Glomerular endothelial cell (primary cell): ENCODE data around the gene NPC1. TPM values are rescaled to one million over a fixed set of nuclear protein-coding genes. Genes with fewer than 3 reads are reported as not detected.
"Not testable (repeated sequence)": the region's sequence is repeated elsewhere in the genome, so short reads cannot be mapped to it uniquely, and the experiment has no call there.

Source experiments
- DNase-seq: peaks from one replicate; pipeline ENCODE4 v3.0.0-alpha.2; 2011; ENCODE audit warnings: low read depth, low spot score; ENCODE audit errors: extremely low read depth
- total RNA-seq: library from RNA; depleted of rRNA; stranded (reverse); fragments of >200 nt; gene quantifications from 2 replicates; pipeline ENCODE4 v1.2.3, GENCODE V29; 2015

NPC1 gene
- total RNA-seq, 1 donor from 2014 or later, result 62.0 TPM

- DNase-seq, result no peak
These were observed 88.2 kb downstream of the NPC1 start for GRCh38 chr18:23498117-23498516.

- no peak for DNase-seq
These were observed 90.4 kb downstream of the NPC1 start for GRCh38 chr18:23495723-23496440.

GRCh38 chr18:23494992-23495391 lies 91.3 kb downstream of the NPC1 start:
- DNase-seq, result no peak

- no peak for DNase-seq
These were observed 92.7 kb downstream of the NPC1 start for GRCh38 chr18:23493654-23494053.

- DNase-seq, result not testable (repeated sequence)
These were observed 96.7 kb downstream of the NPC1 start for GRCh38 chr18:23489586-23489985.

GRCh38 chr18:23487738-23488570 lies 98.4 kb downstream of the NPC1 start:
- DNase-seq, result peak; percentile 50

- no peak for DNase-seq
These were observed 100.9 kb downstream of the NPC1 start for GRCh38 chr18:23485386-23485785.

GRCh38 chr18:23484561-23485182 lies 101.6 kb downstream of the NPC1 start:
- DNase-seq, result no peak

Other genes starting within 250 kb of the NPC1 start
- gene RIOK3, start 133.2 kb downstream of the NPC1 start, total RNA-seq, result 48.9 and 68.8 TPM in 2 replicates
- gene RMC1, start 83.0 kb downstream of the NPC1 start, total RNA-seq, result 26.1 TPM in 2 replicates
- gene ANKRD29, start 76.4 kb upstream of the NPC1 start, total RNA-seq, result 0.24 and 0.58 TPM in 2 replicates
- gene LAMA3, start 102.9 kb upstream of the NPC1 start, total RNA-seq, result 1.9 and 4.9 TPM in 2 replicates